HepG2 (cell line): ENCODE results near the gene CD14. TPM values are rescaled to one million over a fixed set of nuclear protein-coding genes. Genes with fewer than 3 reads are reported as not detected.

Source experiments
- MIER2 ChIP-seq: IDR thresholded peaks from 2 replicates; pipeline ENCODE4 v1.6.1; 2016; ENCODE audit warnings: missing biosample characterization, missing genetic modification reagents
- PTBP1 ChIP-seq: fragments of 200-400 bp; formaldehyde crosslinking; IDR thresholded peaks from 2 replicates; pipeline ENCODE4 v1.6.1; 2018; ENCODE audit warnings: low read length, low read depth; ENCODE audit not compliant: poor library complexity, severe bottlenecking
- SNAPC2 ChIP-seq: sonication (generic); formaldehyde crosslinking; IDR thresholded peaks from 2 replicates; pipeline ENCODE4 v1.8.1; 2022; ENCODE audit warnings: mild to moderate bottlenecking, missing genetic modification reagents
- ZNF225 ChIP-seq: sonication (generic); formaldehyde crosslinking; IDR thresholded peaks from 2 replicates; pipeline ENCODE4 v1.4.0; 2020; ENCODE audit warnings: mild to moderate bottlenecking, missing genetic modification reagents
- ZNF644 ChIP-seq: IDR thresholded peaks from 2 replicates; pipeline ENCODE4 v1.6.1; 2016; ENCODE audit warnings: low read depth
- polyA plus RNA-seq, 8 experiments: library from polyadenylated mRNA; depleted of rRNA in 3 of 8; stranded (reverse) in 7 of 8; unstranded in 1 of 8; fragments of >200 nt; fragmentation: Illumina TruSeq in 4 of 8; extraction: Trizol in 4 of 8; gene quantifications; 2 replicates each; pipeline versions ENCODE4 v1.2.1 to v1.2.3, GENCODE V29; 2011 to 2016; ENCODE audit warnings: low read depth in 4 of 8, missing spikeins in 1 of 8, mixed read lengths in 1 of 8; ENCODE audit not compliant: insufficient read depth in 1 of 8
- total RNA-seq, 5 experiments: library from RNA; depleted of rRNA; stranded (reverse); fragments of >200 nt; fragmentation: Illumina TruSeq; extraction: Trizol; gene quantifications; 2 replicates each; pipeline ENCODE4 v1.2.3, GENCODE V29; 2016; ENCODE audit warnings: low read depth in 1 of 5
- TF ChIP-seq, protein P1 (sequence below): IDR thresholded peaks from 2 replicates; pipeline ENCODE4 v1.6.1; 2016; ENCODE audit warnings: low read depth, control low read depth
- TF ChIP-seq, protein P2 (sequence below): sonication (generic); formaldehyde crosslinking; IDR thresholded peaks from 2 replicates; pipeline ENCODE4 v1.4.0; 2020; ENCODE audit warnings: missing genetic modification reagents
- TF ChIP-seq, protein P3 (sequence below): sonication (generic); formaldehyde crosslinking; IDR thresholded peaks from 2 replicates; pipeline ENCODE4 v1.5.0; 2020; ENCODE audit warnings: mild to moderate bottlenecking, missing genetic modification reagents, moderate library complexity
- TF ChIP-seq, protein P4 (sequence below): sonication (generic); formaldehyde crosslinking; IDR thresholded peaks from 2 replicates; pipeline ENCODE4 v1.4.0; 2020; ENCODE audit warnings: missing genetic modification reagents
- TF ChIP-seq, protein P5 (sequence below), 2 experiments: fragments of 450-650 bp in 1 of 2; sonication (generic) in 1 of 2; formaldehyde crosslinking; IDR thresholded peaks; 2 replicates each; pipeline versions ENCODE4 v1.5.0 to v1.8.0; 2020 to 2022; ENCODE audit warnings: mild to moderate bottlenecking in 1 of 2, missing genetic modification reagents in 1 of 2

CD14 gene
- total and polyA plus RNA-seq, 2 of the 13 experiments (the other 11 are each of a cell fraction or from before 2014, with no cell fraction given), result 1.7 to 4.7 TPM

DNA sequence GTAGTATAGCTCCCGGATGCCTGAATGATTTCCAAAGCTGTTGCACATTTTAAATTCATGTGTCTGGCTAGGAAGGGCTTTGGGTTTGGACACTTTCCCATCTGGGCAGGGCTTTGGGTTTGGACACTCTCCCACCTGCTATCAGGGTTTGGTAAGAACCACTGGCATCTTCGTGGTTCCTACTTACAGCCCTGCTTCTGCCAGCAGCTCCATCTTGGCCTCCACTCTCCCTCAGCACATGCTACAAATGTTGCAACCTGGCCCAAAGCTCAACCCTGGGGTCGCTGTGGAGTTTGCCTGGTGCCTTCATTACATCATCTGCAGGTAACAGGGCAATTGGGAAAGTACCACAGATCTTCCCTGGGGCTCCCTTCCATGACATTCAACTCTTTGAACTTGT, 9.7 kb upstream of the CD14 start (continued):
- TF ChIP-seq, protein P1, sequence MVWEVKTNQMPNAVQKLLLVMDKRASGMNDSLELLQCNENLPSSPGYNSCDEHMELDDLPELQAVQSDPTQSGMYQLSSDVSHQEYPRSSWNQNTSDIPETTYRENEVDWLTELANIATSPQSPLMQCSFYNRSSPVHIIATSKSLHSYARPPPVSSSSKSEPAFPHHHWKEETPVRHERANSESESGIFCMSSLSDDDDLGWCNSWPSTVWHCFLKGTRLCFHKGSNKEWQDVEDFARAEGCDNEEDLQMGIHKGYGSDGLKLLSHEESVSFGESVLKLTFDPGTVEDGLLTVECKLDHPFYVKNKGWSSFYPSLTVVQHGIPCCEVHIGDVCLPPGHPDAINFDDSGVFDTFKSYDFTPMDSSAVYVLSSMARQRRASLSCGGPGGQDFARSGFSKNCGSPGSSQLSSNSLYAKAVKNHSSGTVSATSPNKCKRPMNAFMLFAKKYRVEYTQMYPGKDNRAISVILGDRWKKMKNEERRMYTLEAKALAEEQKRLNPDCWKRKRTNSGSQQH (CRISPR knock-in tag), result no peak
- TF ChIP-seq MIER2 (CRISPR knock-in tag), result no peak
- no peak for TF ChIP-seq PTBP1
- TF ChIP-seq, protein P2, sequence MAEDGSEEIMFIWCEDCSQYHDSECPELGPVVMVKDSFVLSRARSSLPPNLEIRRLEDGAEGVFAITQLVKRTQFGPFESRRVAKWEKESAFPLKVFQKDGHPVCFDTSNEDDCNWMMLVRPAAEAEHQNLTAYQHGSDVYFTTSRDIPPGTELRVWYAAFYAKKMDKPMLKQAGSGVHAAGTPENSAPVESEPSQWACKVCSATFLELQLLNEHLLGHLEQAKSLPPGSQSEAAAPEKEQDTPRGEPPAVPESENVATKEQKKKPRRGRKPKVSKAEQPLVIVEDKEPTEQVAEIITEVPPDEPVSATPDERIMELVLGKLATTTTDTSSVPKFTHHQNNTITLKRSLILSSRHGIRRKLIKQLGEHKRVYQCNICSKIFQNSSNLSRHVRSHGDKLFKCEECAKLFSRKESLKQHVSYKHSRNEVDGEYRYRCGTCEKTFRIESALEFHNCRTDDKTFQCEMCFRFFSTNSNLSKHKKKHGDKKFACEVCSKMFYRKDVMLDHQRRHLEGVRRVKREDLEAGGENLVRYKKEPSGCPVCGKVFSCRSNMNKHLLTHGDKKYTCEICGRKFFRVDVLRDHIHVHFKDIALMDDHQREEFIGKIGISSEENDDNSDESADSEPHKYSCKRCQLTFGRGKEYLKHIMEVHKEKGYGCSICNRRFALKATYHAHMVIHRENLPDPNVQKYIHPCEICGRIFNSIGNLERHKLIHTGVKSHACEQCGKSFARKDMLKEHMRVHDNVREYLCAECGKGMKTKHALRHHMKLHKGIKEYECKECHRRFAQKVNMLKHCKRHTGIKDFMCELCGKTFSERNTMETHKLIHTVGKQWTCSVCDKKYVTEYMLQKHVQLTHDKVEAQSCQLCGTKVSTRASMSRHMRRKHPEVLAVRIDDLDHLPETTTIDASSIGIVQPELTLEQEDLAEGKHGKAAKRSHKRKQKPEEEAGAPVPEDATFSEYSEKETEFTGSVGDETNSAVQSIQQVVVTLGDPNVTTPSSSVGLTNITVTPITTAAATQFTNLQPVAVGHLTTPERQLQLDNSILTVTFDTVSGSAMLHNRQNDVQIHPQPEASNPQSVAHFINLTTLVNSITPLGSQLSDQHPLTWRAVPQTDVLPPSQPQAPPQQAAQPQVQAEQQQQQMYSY (CRISPR knock-in tag), result no peak
- TF ChIP-seq, protein P3, sequence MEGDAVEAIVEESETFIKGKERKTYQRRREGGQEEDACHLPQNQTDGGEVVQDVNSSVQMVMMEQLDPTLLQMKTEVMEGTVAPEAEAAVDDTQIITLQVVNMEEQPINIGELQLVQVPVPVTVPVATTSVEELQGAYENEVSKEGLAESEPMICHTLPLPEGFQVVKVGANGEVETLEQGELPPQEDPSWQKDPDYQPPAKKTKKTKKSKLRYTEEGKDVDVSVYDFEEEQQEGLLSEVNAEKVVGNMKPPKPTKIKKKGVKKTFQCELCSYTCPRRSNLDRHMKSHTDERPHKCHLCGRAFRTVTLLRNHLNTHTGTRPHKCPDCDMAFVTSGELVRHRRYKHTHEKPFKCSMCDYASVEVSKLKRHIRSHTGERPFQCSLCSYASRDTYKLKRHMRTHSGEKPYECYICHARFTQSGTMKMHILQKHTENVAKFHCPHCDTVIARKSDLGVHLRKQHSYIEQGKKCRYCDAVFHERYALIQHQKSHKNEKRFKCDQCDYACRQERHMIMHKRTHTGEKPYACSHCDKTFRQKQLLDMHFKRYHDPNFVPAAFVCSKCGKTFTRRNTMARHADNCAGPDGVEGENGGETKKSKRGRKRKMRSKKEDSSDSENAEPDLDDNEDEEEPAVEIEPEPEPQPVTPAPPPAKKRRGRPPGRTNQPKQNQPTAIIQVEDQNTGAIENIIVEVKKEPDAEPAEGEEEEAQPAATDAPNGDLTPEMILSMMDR (CRISPR knock-in tag), result peak; percentile 25; the same call in 1 of the 2 replicates
- TF ChIP-seq SNAPC2 (CRISPR knock-in tag), result no peak
- TF ChIP-seq, protein P4, sequence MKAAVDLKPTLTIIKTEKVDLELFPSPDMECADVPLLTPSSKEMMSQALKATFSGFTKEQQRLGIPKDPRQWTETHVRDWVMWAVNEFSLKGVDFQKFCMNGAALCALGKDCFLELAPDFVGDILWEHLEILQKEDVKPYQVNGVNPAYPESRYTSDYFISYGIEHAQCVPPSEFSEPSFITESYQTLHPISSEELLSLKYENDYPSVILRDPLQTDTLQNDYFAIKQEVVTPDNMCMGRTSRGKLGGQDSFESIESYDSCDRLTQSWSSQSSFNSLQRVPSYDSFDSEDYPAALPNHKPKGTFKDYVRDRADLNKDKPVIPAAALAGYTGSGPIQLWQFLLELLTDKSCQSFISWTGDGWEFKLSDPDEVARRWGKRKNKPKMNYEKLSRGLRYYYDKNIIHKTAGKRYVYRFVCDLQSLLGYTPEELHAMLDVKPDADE (CRISPR knock-in tag), result no peak
- TF ChIP-seq ZNF225 (CRISPR knock-in tag), result no peak
- TF ChIP-seq ZNF644, result no peak
- TF ChIP-seq, protein P5, sequence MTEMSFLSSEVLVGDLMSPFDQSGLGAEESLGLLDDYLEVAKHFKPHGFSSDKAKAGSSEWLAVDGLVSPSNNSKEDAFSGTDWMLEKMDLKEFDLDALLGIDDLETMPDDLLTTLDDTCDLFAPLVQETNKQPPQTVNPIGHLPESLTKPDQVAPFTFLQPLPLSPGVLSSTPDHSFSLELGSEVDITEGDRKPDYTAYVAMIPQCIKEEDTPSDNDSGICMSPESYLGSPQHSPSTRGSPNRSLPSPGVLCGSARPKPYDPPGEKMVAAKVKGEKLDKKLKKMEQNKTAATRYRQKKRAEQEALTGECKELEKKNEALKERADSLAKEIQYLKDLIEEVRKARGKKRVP (CRISPR knock-in tag; IDR thresholded peaks at IDR 0.05), result peak in 1 of 2 experiments; percentile 65; a peak in 2 of 4 replicates
